ENCODE data around the gene POU6F2.

DNA sequence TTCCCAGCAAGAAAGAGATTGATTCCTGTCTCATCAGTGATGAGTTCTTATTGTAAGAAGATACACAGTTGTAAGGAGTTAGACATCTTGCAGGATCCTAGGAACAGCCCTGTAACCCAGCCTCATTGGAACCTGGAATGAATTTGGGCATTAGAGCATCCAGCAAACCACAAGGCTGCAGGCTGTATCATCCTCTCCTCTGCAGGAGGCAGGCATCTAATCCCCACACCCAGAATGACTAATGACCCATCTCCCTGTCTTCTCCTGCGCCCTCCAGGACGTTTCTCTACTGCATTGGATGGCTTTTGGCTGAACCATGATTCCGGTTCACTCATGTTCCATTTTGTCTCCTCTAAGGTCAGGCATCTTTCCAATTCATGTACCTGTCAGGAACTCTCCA lies 233.9 kb downstream of the POU6F2 start:
- TF ChIP-seq, protein P1, sequence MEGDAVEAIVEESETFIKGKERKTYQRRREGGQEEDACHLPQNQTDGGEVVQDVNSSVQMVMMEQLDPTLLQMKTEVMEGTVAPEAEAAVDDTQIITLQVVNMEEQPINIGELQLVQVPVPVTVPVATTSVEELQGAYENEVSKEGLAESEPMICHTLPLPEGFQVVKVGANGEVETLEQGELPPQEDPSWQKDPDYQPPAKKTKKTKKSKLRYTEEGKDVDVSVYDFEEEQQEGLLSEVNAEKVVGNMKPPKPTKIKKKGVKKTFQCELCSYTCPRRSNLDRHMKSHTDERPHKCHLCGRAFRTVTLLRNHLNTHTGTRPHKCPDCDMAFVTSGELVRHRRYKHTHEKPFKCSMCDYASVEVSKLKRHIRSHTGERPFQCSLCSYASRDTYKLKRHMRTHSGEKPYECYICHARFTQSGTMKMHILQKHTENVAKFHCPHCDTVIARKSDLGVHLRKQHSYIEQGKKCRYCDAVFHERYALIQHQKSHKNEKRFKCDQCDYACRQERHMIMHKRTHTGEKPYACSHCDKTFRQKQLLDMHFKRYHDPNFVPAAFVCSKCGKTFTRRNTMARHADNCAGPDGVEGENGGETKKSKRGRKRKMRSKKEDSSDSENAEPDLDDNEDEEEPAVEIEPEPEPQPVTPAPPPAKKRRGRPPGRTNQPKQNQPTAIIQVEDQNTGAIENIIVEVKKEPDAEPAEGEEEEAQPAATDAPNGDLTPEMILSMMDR (conservative IDR thresholded peaks at IDR 0.05 in 1 of 2, IDR thresholded peaks at IDR 0.05 in 1 of 2; ENCODE audit: low read depth in 1 of 2, low read length in 2 of 2): no peak
- no peak for TF ChIP-seq EZH2 (IDR thresholded peaks at IDR 0.05; ENCODE audit: low read length, missing control alignments)

Data from fibroblast of lung (primary cell).